Measurements from ENCODE around the gene GPR31. TPM values are rescaled to one million over a fixed set of nuclear protein-coding genes. Genes with fewer than 3 reads are reported as not detected.

Gene GPR31
- total and polyA plus RNA-seq, 2 donors (not counting 1 experiment from before 2014, with no cell fraction given): not detected

DNA sequence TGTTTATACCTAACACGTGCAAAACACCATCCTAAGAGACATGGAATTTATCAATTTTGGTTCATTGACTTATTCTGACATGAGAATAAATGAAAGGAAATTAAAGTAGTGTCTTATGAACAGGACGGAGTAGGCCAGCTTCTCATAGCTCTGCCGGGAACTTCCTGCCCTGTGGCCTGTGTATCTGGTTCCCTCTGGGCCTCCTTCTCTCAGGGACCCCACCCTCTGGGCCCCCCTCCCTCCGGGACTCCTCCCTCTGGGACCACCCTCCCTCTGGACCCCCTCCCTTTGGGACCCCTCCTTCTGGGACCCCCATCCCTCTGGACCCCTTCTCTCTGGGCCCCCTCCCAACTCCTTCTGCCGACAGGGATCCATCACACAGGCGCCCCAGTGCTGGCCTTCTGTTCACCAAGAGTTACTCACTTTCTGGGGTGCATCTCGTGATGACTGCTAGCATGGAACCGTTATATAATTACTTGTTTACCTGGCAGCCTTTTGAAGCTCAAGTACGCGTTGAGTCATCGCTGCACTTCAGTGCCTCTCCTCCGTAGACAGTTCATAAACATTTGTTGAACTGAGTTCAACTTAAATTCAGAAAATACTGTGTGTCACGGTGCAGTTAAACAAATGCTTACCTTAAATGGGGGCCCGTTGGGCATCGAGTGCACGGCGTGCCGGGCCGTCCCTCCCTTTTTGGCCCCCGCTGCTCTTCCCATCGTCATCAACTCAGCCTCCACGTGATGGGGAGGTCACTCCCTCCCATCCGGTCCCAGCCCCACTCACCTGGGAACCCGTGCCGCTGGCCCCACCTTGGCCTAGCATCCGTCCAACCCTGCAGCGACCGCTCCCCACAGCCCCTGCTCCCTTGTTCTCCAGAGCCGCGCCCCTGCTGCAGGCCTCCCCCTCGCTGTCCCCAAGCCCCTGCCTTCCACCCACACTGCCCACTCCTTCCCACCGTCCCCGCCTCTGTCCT is 26.8 kb downstream of the GPR31 start:
- Histone ChIP-seq H3K9ac (ENCODE audit: low read length) (peak overlapping the region; percentile 19), H3K27me3 (replicated peaks in 1 of 4; ENCODE audit: control extremely low read depth in 1 of 4, control insufficient read depth in 3 of 4, insufficient read depth in 4 of 4, low read length in 3 of 4) (no peaks in the 10 kb centered on the region), H4K20me1 (ENCODE audit: control insufficient read depth, insufficient read depth, low read length, poor library complexity, severe bottlenecking) (peaks cover 75% of the 10 kb centered on the region), H3K4me1 (ENCODE audit: control insufficient read depth in 2 of 2, insufficient read depth in 2 of 2, low read length in 2 of 2) (peaks cover 76 to 80% of the 10 kb centered on the region in 2 donors), H3K36me3 (replicated peaks in 1 of 2; ENCODE audit: control extremely low read depth in 1 of 2, control insufficient read depth in 1 of 2, extremely low read depth in 1 of 2, insufficient read depth in 2 of 2, low read length in 1 of 2) (peaks cover 2 to 85% of the 10 kb centered on the region in 2 experiments), H3K9me3 (ENCODE audit: control extremely low read depth in 1 of 3, control insufficient read depth in 2 of 3, insufficient read depth in 1 of 3, low read length in 2 of 3) (peaks cover 0 to 6% (median 0%) of the 10 kb centered on the region in 3 donors), H3K4me3 (ENCODE audit: control extremely low read depth in 1 of 5, extremely low read depth in 1 of 5, insufficient read depth in 1 of 5, low read depth in 2 of 5, low read length in 4 of 5) (peak overlapping the region in 1 of 5 experiments; percentile 2), H3K4me2 (replicated peaks; ENCODE audit: low read depth, low read length, poor library complexity, severe bottlenecking) (peak overlapping the region; percentile 61), H2AFZ (ENCODE audit: insufficient read depth, low read depth, low read length, poor library complexity, severe bottlenecking) (no peak overlapping the region), H3K79me2 (ENCODE audit: control insufficient read depth, insufficient read depth, low read length) (peaks cover 96% of the 10 kb centered on the region), H3K27ac (ENCODE audit: low read length in 2 of 2) (peak overlapping the region; percentile 82 to 92)
- ChIA-PET POLR2A (interaction anchor here (1.0 to 5.4 kb wide), 9 partner anchors 10 to 133 kb away, joined by 3 to 47 read pairs (median 6); partner anchors contain the start of gene CCR6), CTCF (interaction anchor here (0.9 to 22.6 kb wide), 6 partner anchors 6 to 175 kb away, joined by 3 to 437 read pairs (median 22); partner anchors contain the start of genes CCR6 and RNASET2)
- no peaks in the 10 kb centered on the region for H3K27me3 Mint-ChIP-seq
- 81% methylated on average over 29 of the region's 33 CpGs for WGBS (ENCODE audit: insufficient coverage)
- ATAC-seq (ENCODE audit: low read depth) (peak; percentile 70), DNase-seq (peak; percentile 70)
- H3K4me1 Mint-ChIP-seq: peaks cover 91% of the 10 kb centered on the region
- H3K9me3 Mint-ChIP-seq (ENCODE audit: insufficient read depth): no peaks in the 10 kb centered on the region
- intact Hi-C loops (cut with micrococcal nuclease): loop anchor here (1.0 to 2.0 kb wide), 7 partner anchors 9 to 180 kb away; no protein-coding TSS in a partner anchor
- H3K4me3 Mint-ChIP-seq: peak overlapping the region; percentile 53
- TF ChIP-seq EZH2 (IDR thresholded peaks at IDR 0.05; ENCODE audit: borderline replicate concordance, insufficient read depth, low read depth, low read length, poor library complexity, severe bottlenecking) (no peak), CTCF (IDR thresholded peaks at IDR 0.05) (no peak)
- H3K27ac Mint-ChIP-seq: peak overlapping the region; percentile 100
